Breast epithelium (tissue), 3 donors: ENCODE data around the gene DHRS3.

ENCODE experiments used
- POLR2A ChIP-seq: fragments of 450-650 bp; IDR thresholded peaks from one replicate; pipeline ENCODE4 v1.6.1; 2016; ENCODE audit warnings: antibody characterized with exemption, mild to moderate bottlenecking, moderate library complexity
- TF ChIP-seq, protein P1 (sequence below), 3 donors: fragments of 450-650 bp; IDR thresholded peaks; one replicate each; pipeline ENCODE4 v1.5.1; 2016 to 2017; ENCODE audit warnings: antibody characterized with exemption in 3 of 3, mild to moderate bottlenecking in 3 of 3, moderate library complexity in 3 of 3

DNA sequence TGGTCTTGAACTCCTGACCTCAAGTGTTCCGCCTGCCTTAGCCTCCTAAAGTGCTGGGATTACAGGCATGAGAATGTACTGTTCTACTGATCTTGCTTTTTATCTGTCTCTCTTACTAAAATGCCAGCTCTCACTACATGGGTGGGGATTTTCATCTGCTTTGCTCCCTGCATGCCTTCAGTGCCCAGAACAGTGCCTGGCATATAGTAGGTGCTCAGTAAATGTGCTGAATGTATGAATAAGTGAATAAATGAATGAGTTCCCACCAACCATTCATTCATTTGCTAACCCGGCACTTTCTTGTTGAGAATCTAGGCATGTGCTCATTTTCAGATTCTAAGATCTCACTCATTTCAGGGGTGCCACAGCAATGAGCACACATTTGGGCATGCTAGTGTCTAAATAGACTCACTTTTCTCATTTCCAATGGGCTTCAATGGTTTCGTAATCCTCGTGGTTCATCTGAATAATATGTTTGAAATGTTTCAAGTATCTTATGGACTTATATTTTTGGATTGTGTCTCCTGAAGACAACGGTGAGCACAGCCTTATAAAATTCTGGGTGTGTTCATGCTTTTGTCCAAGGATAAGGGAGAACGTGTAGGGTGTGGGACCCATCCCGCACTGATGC is 7.6 kb downstream of the DHRS3 start:
- no peak for TF ChIP-seq POLR2A
- TF ChIP-seq, protein P1, sequence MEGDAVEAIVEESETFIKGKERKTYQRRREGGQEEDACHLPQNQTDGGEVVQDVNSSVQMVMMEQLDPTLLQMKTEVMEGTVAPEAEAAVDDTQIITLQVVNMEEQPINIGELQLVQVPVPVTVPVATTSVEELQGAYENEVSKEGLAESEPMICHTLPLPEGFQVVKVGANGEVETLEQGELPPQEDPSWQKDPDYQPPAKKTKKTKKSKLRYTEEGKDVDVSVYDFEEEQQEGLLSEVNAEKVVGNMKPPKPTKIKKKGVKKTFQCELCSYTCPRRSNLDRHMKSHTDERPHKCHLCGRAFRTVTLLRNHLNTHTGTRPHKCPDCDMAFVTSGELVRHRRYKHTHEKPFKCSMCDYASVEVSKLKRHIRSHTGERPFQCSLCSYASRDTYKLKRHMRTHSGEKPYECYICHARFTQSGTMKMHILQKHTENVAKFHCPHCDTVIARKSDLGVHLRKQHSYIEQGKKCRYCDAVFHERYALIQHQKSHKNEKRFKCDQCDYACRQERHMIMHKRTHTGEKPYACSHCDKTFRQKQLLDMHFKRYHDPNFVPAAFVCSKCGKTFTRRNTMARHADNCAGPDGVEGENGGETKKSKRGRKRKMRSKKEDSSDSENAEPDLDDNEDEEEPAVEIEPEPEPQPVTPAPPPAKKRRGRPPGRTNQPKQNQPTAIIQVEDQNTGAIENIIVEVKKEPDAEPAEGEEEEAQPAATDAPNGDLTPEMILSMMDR (IDR thresholded peaks at IDR 0.05) = no peak
